Activated naive CD8-positive, alpha-beta T cell treated with anti-CD3 and anti-CD28 coated beads for 36 hours (primary cell): Measurements from ENCODE around the gene BIRC7. TPM values are rescaled to one million over a fixed set of nuclear protein-coding genes. Genes with fewer than 3 reads are reported as not detected.
"Not testable (repeated sequence)": the region's sequence is repeated elsewhere in the genome, so short reads cannot be mapped to it uniquely, and the experiment has no call there.

Experiments used
- DNase-seq: peaks from one replicate; pipeline ENCODE4 v3.0.0; 2021
- H3K27ac Mint-ChIP-seq: one replicate; pipeline ENCODE4 v1.8.0; 2022; ENCODE audit warnings: mild to moderate bottlenecking, moderate library complexity, mixed read lengths
- H3K27me3 Mint-ChIP-seq: one replicate; pipeline ENCODE4 v1.8.0; 2022; ENCODE audit warnings: mild to moderate bottlenecking, mixed read lengths
- H3K36me3 Mint-ChIP-seq: one replicate; pipeline ENCODE4 v1.8.0; 2021; ENCODE audit warnings: mild to moderate bottlenecking, mixed read lengths
- H3K4me1 Mint-ChIP-seq: one replicate; pipeline ENCODE4 v1.8.0; 2021; ENCODE audit warnings: mixed read lengths
- H3K4me3 Mint-ChIP-seq: one replicate; pipeline ENCODE4 v1.8.0; 2022; ENCODE audit warnings: mild to moderate bottlenecking, moderate library complexity, mixed read lengths
- H3K9me3 Mint-ChIP-seq: one replicate; pipeline ENCODE4 v1.8.0; 2022; ENCODE audit warnings: mixed read lengths
- total RNA-seq, 2 experiments: library from RNA; stranded (reverse); gene quantifications; one replicate each; pipeline ENCODE4 v1.2.3, GENCODE V29; 2021

Gene BIRC7
- total RNA-seq, 2 experiments from 2014 or later, result 0.23 to 0.34 TPM

GRCh38 chr20:63217706-63218105 is 18.0 kb upstream of the BIRC7 start:
- Mint-ChIP-seq H3K4me3 (no peak overlapping the region), H3K27me3 (no peaks in the 10 kb centered on the region), H3K9me3 (no peaks in the 10 kb centered on the region), H3K27ac (no peak overlapping the region), H3K36me3 (peaks cover 21% of the 10 kb centered on the region), H3K4me1 (peaks cover 21% of the 10 kb centered on the region)
- no peak for DNase-seq

GRCh38 chr20:63218701-63219446 is 16.8 kb upstream of the BIRC7 start:
- H3K36me3 Mint-ChIP-seq, result peaks cover 15% of the 10 kb centered on the region

GRCh38 chr20:63219447-63219821 is 16.3 kb upstream of the BIRC7 start:
- H3K36me3 Mint-ChIP-seq, result peaks cover 11% of the 10 kb centered on the region

More at GRCh38 chr20:63218701-63219446, 16.8 kb upstream of the BIRC7 start:
- Mint-ChIP-seq H3K27me3 (no peaks in the 10 kb centered on the region), H3K9me3 (no peaks in the 10 kb centered on the region), H3K4me1 (peaks cover 12% of the 10 kb centered on the region), H3K27ac (no peak overlapping the region), H3K4me3 (no peak overlapping the region)
- no peak for DNase-seq

GRCh38 chr20:63219866-63220521 is 15.7 kb upstream of the BIRC7 start:
- no peak overlapping the region for H3K4me3 Mint-ChIP-seq
- H3K9me3 Mint-ChIP-seq, result no peaks in the 10 kb centered on the region
- H3K36me3 Mint-ChIP-seq, result peaks cover 5% of the 10 kb centered on the region
- no peaks in the 10 kb centered on the region for H3K27me3 Mint-ChIP-seq
- peaks cover 6% of the 10 kb centered on the region for H3K4me1 Mint-ChIP-seq
- H3K27ac Mint-ChIP-seq, result no peak overlapping the region
- DNase-seq, result no peak

More at GRCh38 chr20:63219447-63219821, 16.3 kb upstream of the BIRC7 start:
- Mint-ChIP-seq H3K27me3 (no peaks in the 10 kb centered on the region), H3K9me3 (no peaks in the 10 kb centered on the region), H3K27ac (no peak overlapping the region), H3K4me1 (peaks cover 8% of the 10 kb centered on the region), H3K4me3 (no peak overlapping the region)
- no peak for DNase-seq

GRCh38 chr20:63220696-63221399 is 14.9 kb upstream of the BIRC7 start:
- H3K36me3 Mint-ChIP-seq, result no peaks in the 10 kb centered on the region
- H3K4me1 Mint-ChIP-seq, result peaks cover 6% of the 10 kb centered on the region
- H3K9me3 Mint-ChIP-seq, result no peaks in the 10 kb centered on the region
- no peak overlapping the region for H3K27ac Mint-ChIP-seq
- no peaks in the 10 kb centered on the region for H3K27me3 Mint-ChIP-seq
- H3K4me3 Mint-ChIP-seq, result no peak overlapping the region
- DNase-seq, result no peak

- not testable (repeated sequence) for DNase-seq, H3K27me3 Mint-ChIP-seq, H3K27ac Mint-ChIP-seq
These were observed 14.2 kb upstream of the BIRC7 start for GRCh38 chr20:63221400-63222053.

GRCh38 chr20:63222541-63222940 is 13.2 kb upstream of the BIRC7 start:
- H3K27ac Mint-ChIP-seq, result no peak overlapping the region
- no peaks in the 10 kb centered on the region for H3K27me3 Mint-ChIP-seq
- H3K4me1 Mint-ChIP-seq, result no peaks in the 10 kb centered on the region
- H3K36me3 Mint-ChIP-seq, result no peaks in the 10 kb centered on the region
- H3K4me3 Mint-ChIP-seq, result no peak overlapping the region
- H3K9me3 Mint-ChIP-seq, result no peaks in the 10 kb centered on the region
- DNase-seq, result no peak

More at GRCh38 chr20:63221400-63222053, 14.2 kb upstream of the BIRC7 start:
- H3K4me1 Mint-ChIP-seq, H3K36me3 Mint-ChIP-seq, H3K4me3 Mint-ChIP-seq, H3K9me3 Mint-ChIP-seq: not testable (repeated sequence)

GRCh38 chr20:63223121-63223825 is 12.4 kb upstream of the BIRC7 start:
- no peaks in the 10 kb centered on the region for H3K27me3 Mint-ChIP-seq
- H3K36me3 Mint-ChIP-seq, result no peaks in the 10 kb centered on the region

GRCh38 chr20:63223826-63224207 is 11.9 kb upstream of the BIRC7 start:
- no peaks in the 10 kb centered on the region for H3K4me1 Mint-ChIP-seq
- DNase-seq, result no peak
- no peak overlapping the region for H3K4me3 Mint-ChIP-seq
- H3K9me3 Mint-ChIP-seq, result no peaks in the 10 kb centered on the region
- H3K27ac Mint-ChIP-seq, result no peak overlapping the region
- H3K27me3 Mint-ChIP-seq, result peaks cover 5% of the 10 kb centered on the region
- H3K36me3 Mint-ChIP-seq, result no peaks in the 10 kb centered on the region

More at GRCh38 chr20:63223121-63223825, 12.4 kb upstream of the BIRC7 start:
- no peaks in the 10 kb centered on the region for H3K4me1 Mint-ChIP-seq
- H3K9me3 Mint-ChIP-seq, result no peaks in the 10 kb centered on the region
- no peak overlapping the region for H3K4me3 Mint-ChIP-seq
- no peak overlapping the region for H3K27ac Mint-ChIP-seq
- DNase-seq, result peak; percentile 38

- H3K4me3 Mint-ChIP-seq, result no peak overlapping the region
- peaks cover 13% of the 10 kb centered on the region for H3K27me3 Mint-ChIP-seq
- DNase-seq, result no peak
- H3K4me1 Mint-ChIP-seq, result no peaks in the 10 kb centered on the region
- H3K27ac Mint-ChIP-seq, result no peak overlapping the region
- no peaks in the 10 kb centered on the region for H3K36me3 Mint-ChIP-seq
- H3K9me3 Mint-ChIP-seq, result no peaks in the 10 kb centered on the region
These were observed 11.2 kb upstream of the BIRC7 start for GRCh38 chr20:63224412-63225081.

- no peak overlapping the region for H3K4me3 Mint-ChIP-seq
- no peaks in the 10 kb centered on the region for H3K36me3 Mint-ChIP-seq
- no peak overlapping the region for H3K27ac Mint-ChIP-seq
- no peak for DNase-seq
- no peaks in the 10 kb centered on the region for H3K4me1 Mint-ChIP-seq
- no peaks in the 10 kb centered on the region for H3K9me3 Mint-ChIP-seq
- peaks cover 18% of the 10 kb centered on the region for H3K27me3 Mint-ChIP-seq
These were observed 10.6 kb upstream of the BIRC7 start for GRCh38 chr20:63225082-63225454.

- Mint-ChIP-seq H3K27me3 (peaks cover 30% of the 10 kb centered on the region), H3K4me3 (no peak overlapping the region), H3K36me3 (no peaks in the 10 kb centered on the region), H3K9me3 (no peaks in the 10 kb centered on the region), H3K4me1 (no peaks in the 10 kb centered on the region), H3K27ac (no peak overlapping the region)
- no peak for DNase-seq
These were observed 9.4 kb upstream of the BIRC7 start for GRCh38 chr20:63226042-63226943.

- Mint-ChIP-seq H3K4me3 (no peak overlapping the region), H3K27me3 (peaks cover 40% of the 10 kb centered on the region), H3K36me3 (no peaks in the 10 kb centered on the region), H3K9me3 (no peaks in the 10 kb centered on the region), H3K27ac (no peak overlapping the region), H3K4me1 (no peaks in the 10 kb centered on the region)
- no peak for DNase-seq
These were observed 8.4 kb upstream of the BIRC7 start for GRCh38 chr20:63227260-63227659.
